IPS DF 4.7 (cell line): ENCODE data around the gene OR8B4.
A peak's percentile ranks its signal among the peaks of the same experiment; 100 is the strongest.
"Not testable (repeated sequence)": the region's sequence is repeated elsewhere in the genome, so short reads cannot be mapped to it uniquely, and the experiment has no call there.

Source experiments
- DNase-seq: peaks from one replicate; pipeline ENCODE4 v3.0.0-alpha.2; 2013; ENCODE audit warnings: low spot score; ENCODE audit errors: extremely low read depth

Gene OR8B4

GRCh38 chr11:124409906-124410305 lies 14.8 kb downstream of the OR8B4 start:
- no peak for DNase-seq

GRCh38 chr11:124405581-124405980 lies 19.1 kb downstream of the OR8B4 start:
- DNase-seq = no peak

GRCh38 chr11:124403186-124403585 lies 21.5 kb downstream of the OR8B4 start:
- DNase-seq = not testable (repeated sequence)

GRCh38 chr11:124402326-124402922 lies 22.2 kb downstream of the OR8B4 start:
- peak; percentile 56 for DNase-seq

GRCh38 chr11:124398924-124399323 lies 25.7 kb downstream of the OR8B4 start, which contains the start of gene OR8B3:
Gene OR8B3, minus strand, starts transcription at chr11:124399024. Its CDS starts 1,673 bp downstream, at chr11:124397351.
- no peak for DNase-seq

GRCh38 chr11:124396847-124397246 lies 27.8 kb downstream of the OR8B4 start:
- DNase-seq = not testable (repeated sequence)

GRCh38 chr11:124394408-124394807 lies 30.3 kb downstream of the OR8B4 start:
- no peak for DNase-seq

GRCh38 chr11:124384399-124384798 lies 40.3 kb downstream of the OR8B4 start, which contains the start of gene OR8B2:
Gene OR8B2, minus strand, starts transcription at chr11:124384499. Its CDS starts 1,156 bp downstream, at chr11:124383343.
- no peak for DNase-seq

GRCh38 chr11:124382857-124383256 lies 41.8 kb downstream of the OR8B4 start:
- not testable (repeated sequence) for DNase-seq

GRCh38 chr11:124380585-124380984 lies 44.1 kb downstream of the OR8B4 start:
- no peak for DNase-seq

GRCh38 chr11:124376280-124376679 lies 48.4 kb downstream of the OR8B4 start:
- no peak for DNase-seq
